ENCODE data around the gene FAM53A. TPM values are rescaled to one million over a fixed set of nuclear protein-coding genes. Genes with fewer than 3 reads are reported as not detected.

Gene FAM53A, protein sequence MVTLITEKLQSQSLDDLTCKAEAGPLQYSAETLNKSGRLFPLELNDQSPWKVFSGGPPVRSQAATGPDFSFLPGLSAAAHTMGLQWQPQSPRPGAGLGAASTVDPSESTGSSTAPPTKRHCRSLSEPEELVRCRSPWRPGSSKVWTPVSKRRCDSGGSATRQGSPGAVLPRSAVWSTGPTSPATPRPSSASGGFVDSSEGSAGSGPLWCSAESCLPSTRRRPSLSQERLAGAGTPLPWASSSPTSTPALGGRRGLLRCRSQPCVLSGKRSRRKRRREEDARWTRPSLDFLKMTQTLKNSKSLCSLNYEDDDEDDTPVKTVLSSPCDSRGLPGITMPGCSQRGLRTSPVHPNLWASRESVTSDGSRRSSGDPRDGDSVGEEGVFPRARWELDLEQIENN
- total RNA-seq: 1 to 10 TPM; 1.5 to 1.7 TPM
- long read RNA-seq, donor 1, partial matches to known transcripts: 0 of 1 reads
- long read RNA-seq, donor 1, other reads (novel, unspliced or antisense): 1 of 1 reads
- long read RNA-seq, donor 2, partial matches to known transcripts: 1 of 6 reads
- long read RNA-seq, donor 2, other reads (novel, unspliced or antisense): 5 of 6 reads

DNA sequence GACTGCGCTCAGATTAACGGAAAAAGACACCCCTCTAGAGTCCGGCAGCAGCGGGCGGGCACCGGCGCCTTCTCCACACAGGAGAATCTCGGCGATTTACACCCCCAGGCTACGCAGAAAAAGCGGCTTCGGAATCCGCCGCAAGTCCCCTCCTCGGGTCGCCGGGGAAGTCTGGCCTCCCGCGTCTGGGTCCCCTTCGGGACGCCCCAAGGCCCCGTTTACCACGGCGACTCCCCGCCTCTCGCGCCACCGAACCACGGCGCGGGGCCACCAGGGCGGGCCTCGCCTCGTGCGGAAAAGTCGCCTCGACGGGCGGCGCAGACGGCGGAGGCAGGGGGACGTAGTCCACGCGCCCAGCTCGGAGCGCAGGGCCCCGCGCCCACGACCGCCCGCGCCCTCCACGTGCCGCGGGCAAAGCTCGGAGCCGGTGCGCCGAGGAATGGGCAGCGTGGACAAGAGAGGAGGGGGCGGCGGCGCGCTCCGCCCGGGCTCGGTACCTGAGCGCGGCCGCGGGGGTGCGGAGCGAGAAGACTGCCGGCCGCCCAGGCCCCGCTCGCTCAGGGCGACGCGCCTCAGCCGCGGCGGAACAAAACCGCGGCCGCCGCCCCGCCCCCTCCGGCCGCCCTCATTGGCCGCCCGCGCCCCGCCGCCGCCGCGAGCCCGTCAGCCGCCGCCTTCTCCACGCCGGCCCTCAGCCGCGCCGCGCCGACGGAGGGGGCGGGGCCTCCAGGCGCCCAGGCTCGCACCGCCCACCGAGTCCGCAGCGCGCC lies at the start of gene FAM53A:
Gene FAM53A (minus strand): TSS at position 578 of the 770 bp plus-strand sequence. CDS start 15,572 bp downstream, outside the sequence.
- intact Hi-C loops (cut with DNase I): no loop called here
- DNase-seq (ENCODE audit: low spot score): peak; percentile 97

DNA sequence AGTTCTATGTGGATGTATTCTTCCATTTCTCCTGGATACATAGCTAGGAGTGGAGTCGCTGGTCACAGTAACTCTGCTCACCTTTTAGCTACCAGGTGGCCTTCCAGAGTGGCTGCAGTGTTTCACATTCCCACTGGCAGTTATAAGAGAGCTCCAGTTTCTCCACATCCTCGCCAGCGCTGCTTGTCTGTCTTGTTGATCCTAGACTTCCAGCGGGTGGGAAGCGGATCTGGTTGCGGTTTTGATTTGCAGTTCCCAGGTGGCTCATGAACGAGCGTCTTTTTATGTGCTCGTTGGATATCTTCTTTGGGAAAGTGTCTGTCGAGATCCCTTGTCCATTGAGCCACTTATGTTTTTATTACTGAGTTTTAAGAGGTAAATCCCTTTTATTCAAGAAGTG lies 48.8 kb upstream of the FAM53A start:
- no peak for DNase-seq (ENCODE audit: low spot score)
- intact Hi-C loops (cut with DNase I): no loop called here

DNA sequence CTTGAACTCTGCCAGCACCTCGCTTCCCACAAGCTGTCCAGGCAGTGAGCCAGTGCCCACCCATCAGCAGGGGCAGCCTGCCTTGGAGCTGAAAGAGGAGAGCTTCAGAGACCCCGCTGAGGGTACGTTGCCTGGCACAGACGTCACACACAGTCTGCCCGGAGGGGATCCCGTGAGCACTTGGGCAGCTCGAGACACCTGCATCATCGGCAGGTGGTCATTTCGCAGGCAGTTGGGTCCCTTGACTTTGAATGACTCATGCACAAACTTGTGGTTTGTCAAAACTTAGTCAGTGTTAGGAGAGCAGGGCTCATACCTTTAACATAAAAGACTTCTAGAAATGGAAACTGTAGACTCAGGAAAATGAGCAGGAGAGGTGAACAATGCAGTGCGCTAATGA lies 47.1 kb upstream of the FAM53A start:
- no peak for DNase-seq (ENCODE audit: low spot score)
- intact Hi-C loops (cut with DNase I): no loop called here

DNA sequence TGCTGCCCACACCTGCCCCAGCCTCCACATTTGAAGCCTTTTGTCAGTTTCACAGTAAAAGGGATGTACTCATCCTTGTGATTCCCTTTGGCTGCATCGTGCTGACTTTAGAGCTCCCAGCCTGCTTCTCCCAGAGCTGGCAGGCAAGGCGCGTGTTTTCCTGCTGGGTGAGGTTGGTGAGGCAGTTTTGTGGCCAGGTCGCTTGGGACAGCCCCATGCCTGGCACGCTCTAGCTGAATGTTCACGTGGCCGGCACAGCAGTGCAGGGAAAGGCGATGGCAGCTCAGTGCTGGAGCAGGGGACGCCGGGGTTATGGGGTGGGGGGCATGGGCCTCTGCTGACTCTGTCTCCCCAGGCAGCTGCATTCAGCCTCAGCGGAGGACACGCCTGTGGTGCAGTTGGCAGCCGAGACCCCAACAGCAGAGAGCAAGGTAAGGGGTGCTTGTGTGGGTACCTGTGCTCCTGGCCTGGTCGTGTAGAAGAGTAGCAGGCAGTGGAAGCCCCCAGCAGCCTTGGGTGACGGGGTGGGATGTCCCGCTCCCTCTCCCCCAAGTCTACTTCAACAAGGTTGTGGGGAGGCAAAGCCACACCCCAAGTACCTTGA lies 46.5 kb upstream of the FAM53A start:
- DNase-seq (ENCODE audit: low spot score): no peak
- intact Hi-C loops (cut with DNase I): no loop called here

DNA sequence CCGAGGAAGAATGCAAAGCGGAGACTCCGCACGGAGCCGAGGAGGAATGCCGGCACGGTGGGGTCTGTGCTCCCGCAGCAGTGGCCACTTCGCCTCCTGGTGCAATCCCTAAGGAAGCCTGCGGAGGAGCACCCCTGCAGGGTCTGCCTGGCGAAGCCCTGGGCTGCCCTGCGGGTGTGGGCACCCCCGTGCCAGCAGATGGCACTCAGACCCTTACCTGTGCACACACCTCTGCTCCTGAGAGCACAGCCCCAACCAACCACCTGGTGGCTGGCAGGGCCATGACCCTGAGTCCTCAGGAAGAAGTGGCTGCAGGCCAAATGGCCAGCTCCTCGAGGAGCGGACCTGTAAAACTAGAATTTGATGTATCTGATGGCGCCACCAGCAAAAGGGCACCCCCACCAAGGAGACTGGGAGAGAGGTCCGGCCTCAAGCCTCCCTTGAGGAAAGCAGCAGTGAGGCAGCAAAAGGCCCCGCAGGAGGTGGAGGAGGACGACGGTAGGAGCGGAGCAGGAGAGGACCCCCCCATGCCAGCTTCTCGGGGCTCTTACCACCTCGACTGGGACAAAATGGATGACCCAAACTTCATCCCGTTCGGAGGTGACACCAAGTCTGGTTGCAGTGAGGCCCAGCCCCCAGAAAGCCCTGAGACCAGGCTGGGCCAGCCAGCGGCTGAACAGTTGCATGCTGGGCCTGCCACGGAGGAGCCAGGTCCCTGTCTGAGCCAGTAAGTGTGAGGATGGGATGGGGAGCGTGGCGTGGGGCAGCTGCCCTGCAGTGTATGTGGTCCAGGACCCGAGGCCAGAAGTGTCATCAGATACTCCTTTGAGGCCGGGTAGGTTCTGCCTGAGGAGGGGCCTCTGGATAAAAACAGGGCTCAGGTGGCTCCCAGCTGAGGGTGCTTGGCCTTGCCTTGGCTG lies 44.2 kb upstream of the FAM53A start:
- no peak for DNase-seq (ENCODE audit: low spot score)
- intact Hi-C loops (cut with DNase I): loop anchor here (5.0 to 10.0 kb wide), 2 partner anchors 36 to 374 kb away; no protein-coding TSS in a partner anchor

DNA sequence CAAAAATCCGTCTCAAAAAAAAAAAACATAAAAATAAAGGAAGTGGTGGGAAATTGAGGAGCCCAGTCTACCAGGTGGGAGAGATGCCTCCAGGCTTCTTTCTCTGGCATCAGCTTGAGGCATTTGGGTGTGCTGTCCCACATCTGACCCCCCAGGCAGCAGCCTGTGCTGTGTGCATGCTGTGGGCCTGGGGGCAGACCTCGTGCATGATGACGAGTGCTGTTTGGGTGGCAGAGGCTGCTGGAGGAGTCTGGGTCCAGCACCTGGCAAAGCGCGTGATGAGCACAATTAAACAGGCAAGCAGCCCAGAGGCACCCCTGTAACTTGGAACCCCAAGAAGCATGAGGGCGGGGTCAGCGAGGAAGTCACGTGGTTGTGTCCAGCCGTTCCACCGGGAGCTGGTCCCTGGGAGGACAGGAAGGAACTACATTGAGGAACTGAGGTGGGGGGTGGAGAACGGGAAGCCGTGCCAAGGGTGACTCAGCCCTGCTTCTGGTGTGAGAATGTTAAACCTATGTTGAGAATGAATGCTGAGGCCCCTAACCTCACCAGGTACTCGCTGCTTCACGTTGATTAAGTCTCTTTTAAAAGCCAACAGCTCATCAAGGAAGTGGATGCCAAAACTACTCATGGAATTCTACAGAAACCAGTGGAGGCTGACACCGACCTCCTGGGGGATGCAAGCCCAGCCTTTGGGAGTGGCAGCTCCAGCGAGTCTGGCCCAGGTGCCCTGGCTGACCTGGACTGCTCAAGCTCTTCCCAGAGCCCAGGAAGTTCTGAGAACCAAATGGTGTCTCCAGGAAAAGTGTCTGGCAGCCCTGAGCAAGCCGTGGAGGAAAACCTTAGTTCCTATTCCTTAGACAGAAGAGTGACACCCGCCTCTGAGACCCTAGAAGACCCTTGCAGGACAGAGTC lies 43.3 kb upstream of the FAM53A start:
- intact Hi-C loops (cut with DNase I): loop anchor here (5.0 to 10.0 kb wide), 2 partner anchors 35 to 373 kb away; no protein-coding TSS in a partner anchor
- peak; percentile 91 for DNase-seq (ENCODE audit: low spot score)

DNA sequence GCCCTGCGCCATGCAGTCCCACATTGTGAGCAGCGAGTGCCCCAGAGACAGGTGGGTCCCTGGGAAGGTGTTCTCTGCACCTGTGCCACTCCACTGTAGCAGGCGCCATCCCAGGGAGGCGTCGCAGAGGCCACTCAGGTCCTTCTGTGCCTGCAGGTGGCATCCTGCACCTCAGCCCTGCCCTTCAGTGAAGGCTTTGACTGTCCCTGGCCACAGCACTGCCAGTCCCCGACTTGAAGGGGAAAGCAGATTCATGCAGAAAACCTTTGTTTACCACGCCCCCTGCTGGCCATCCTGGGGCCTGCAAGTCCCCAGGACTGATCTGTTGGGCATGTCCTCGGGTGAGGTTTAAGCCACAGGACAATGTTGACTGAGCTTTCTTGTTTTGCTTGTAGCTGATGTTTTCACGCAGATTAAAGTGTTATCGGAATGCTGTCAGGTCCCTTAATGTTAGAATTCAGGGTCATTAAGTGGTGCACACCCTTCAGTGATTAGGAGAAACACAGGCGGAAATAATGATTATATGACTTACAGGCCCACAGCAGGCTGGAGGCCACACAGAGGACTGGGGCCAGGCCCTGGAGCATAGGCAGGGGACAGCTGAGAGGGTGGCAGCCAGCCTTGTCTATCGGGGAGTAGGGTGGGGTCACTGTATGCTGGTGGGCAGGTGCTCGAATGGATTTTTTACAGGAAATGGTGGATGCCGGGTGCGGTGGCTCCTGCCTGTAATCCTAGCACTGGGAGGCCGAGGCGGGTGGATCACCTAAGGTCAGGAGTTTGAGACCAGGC lies 42.2 kb upstream of the FAM53A start:
- intact Hi-C loops (cut with DNase I): loop anchor here (5.0 to 10.0 kb wide), 2 partner anchors 34 to 372 kb away; no protein-coding TSS in a partner anchor
- DNase-seq (ENCODE audit: low spot score): peak; percentile 97

DNA sequence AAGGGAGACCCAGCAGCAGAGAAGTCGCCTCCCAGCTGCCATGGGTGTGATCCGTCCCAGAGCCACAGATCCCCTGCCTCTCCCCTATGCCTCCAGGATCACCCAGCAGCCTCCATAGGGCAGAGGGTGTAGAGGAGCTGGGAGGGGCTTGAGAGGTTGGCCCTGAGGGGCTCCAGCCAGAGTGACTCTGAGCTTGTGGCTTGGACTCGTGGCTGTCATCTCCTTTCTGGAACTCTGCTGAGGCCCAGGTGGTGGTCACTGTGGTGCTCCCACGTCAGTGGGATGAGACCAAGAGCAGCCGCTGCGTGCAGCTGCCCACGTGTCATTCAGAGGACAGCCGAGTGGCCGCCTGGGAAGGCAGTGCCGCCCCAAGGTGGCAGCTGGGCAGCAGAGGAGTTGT lies 41.4 kb upstream of the FAM53A start:
- intact Hi-C loops (cut with DNase I): loop anchor here (5.0 to 10.0 kb wide), 2 partner anchors 33 to 371 kb away; no protein-coding TSS in a partner anchor
- peak; percentile 63 for DNase-seq (ENCODE audit: low spot score)

DNA sequence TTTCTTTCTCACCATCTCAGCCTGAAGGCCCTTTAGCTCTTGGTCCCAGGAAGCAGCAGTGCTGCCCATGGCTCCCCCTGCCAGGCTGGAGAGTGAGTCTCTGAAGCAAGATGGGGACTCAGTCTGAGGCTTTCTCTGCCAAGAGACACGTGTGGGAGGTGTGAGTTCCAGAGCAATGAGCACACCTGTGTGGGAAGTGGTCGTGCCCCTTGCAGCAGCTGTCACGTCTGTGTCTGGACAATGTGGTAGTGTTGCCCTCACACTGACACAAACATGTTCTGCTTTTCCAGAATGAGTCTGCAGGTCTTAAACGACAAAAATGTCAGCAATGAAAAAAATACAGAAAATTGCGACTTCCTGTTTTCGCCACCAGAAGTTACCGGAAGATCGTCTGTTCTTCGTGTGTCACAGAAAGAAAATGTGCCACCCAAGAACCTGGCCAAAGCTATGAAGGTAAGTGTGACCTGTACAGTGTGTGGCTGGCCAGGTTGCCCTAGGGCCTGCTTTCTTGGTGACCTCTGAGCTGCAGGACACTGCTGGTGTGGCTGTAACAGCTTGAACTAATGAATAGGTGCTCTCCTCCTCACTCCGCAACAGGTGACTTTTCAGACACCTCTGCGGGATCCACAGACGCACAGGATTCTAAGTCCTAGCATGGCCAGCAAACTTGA lies 39.2 kb upstream of the FAM53A start:
- intact Hi-C loops (cut with DNase I): loop anchor here in 1 of 2 donors (10.0 kb wide), 1 partner anchor 368 kb away; no protein-coding TSS in a partner anchor
- peak; percentile 68 for DNase-seq (ENCODE audit: low spot score)

DNA sequence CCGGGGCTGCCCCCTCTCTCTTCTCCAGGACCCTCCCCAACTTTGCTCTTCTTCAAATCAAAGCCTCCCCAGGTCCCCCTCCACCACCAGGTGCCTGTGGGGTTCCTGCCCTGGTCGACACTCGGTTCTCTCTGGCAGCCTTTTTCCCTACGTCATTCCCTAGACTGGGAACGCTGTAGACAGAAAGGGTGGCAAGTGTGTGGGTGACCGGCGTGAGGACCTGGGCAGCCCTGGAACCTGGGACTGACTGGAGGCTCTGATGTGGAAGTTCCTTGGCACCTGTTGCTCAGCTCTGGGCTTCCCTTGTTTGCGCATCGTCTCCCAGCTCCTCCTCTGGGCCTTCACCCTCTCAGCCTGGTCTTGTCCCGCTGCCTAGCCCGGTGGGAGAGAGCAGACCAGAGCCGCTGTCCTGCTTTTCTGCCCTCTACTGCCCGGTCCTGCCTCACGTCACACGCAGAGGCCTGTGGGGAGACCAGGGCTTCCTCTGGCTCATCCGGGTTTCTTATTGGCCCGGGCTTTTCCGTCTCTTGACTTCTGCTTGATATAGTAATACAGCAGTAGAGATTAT lies 38.5 kb upstream of the FAM53A start:
- intact Hi-C loops (cut with DNase I): loop anchor here in 1 of 2 donors (10.0 kb wide), 1 partner anchor 368 kb away; no protein-coding TSS in a partner anchor
- peak; percentile 70 for DNase-seq (ENCODE audit: low spot score)

DNA sequence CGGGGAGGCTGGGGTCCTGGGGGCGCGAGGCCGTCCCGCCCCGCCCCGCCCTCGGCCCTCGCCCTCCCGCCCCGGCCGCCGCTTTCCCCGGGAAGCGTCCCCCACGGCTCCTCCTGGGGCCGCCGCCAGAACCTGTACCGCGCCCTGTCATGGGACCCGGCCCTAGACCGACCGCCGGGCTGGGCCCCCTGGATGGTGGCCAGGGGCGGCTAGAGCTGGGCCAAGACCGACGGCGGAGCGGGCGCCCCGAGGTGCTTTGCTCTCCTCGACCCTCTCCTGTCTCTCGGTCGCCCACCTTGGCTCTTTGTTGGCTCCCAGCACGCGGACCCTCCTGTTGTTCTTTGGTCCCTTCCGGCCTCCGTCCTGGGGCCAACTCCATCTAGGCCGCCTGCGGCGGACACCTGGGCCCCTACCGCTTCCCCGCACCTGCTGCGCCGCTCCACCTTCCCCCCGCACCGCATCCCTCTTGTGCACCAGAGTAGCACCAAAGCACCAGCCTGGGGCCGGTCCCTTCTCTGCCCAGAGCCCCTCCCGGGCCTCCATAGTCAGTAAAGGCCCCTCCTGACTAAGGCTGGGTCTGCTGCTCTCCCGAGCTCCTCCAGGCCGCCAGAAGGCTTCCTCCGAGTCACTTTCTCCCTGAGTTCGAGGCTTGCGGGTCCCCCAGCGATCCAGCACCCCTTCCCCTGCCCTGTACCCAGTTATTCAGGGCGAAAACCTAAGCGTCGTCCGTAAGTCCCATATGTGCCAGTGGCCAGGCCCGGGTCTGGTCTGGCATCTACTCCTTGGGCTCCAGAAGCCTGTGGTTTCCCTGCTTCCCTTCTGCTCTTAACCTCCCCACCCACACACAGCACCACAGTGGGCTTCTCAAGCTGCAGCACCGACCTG lies 37.8 kb upstream of the FAM53A start:
- DNase-seq (ENCODE audit: low spot score): peak; percentile 81
- intact Hi-C loops (cut with DNase I): loop anchor here in 1 of 2 donors (10.0 kb wide), 1 partner anchor 367 kb away; no protein-coding TSS in a partner anchor

DNA sequence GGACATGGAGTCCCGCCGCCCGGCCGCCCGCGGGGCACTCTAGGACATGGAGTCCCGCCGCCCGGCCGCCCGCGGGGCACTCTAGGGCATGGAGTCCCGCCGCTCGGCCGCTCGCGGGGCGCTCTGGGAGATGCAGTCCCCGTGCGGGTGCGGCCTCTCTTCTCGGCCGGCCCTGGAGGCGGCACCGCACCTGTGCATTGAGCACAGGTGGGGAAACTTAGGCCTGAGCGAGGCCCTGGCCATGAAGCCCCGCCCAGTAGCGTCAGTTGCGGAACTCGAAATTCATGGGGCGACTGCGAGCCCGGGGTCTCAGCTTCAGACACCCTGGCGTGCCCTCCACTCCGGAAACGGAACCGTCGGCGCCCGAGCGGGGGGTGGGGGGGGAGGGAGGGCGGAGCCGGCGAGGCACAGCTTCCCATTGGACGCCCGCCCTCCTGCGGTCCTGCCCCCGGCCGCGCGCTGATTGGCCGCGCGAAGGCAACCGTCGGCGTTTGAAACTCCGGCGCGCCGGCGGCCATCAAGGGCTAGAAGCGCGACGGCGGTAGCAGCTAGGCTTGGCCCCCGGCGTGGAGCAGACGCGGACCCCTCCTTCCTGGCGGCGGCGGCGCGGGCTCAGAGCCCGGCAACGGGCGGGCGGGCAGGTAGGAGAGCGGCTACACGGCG lies 37.0 kb upstream of the FAM53A start, which contains the start of the genes TACC3 and TMEM129:
Gene TACC3 (plus strand): TSS at position 519 of the 663 bp plus-strand sequence. CDS start 1,901 bp downstream, outside the sequence.
Gene TMEM129 (minus strand): TSS at position 321 of the 663 bp plus-strand sequence. CDS start 486 bp downstream, outside the sequence.
- DNase-seq (ENCODE audit: low spot score): peak; percentile 97
- intact Hi-C loops (cut with DNase I): loop anchor here in 1 of 2 donors (10.0 kb wide), 1 partner anchor 366 kb away; no protein-coding TSS in a partner anchor

DNA sequence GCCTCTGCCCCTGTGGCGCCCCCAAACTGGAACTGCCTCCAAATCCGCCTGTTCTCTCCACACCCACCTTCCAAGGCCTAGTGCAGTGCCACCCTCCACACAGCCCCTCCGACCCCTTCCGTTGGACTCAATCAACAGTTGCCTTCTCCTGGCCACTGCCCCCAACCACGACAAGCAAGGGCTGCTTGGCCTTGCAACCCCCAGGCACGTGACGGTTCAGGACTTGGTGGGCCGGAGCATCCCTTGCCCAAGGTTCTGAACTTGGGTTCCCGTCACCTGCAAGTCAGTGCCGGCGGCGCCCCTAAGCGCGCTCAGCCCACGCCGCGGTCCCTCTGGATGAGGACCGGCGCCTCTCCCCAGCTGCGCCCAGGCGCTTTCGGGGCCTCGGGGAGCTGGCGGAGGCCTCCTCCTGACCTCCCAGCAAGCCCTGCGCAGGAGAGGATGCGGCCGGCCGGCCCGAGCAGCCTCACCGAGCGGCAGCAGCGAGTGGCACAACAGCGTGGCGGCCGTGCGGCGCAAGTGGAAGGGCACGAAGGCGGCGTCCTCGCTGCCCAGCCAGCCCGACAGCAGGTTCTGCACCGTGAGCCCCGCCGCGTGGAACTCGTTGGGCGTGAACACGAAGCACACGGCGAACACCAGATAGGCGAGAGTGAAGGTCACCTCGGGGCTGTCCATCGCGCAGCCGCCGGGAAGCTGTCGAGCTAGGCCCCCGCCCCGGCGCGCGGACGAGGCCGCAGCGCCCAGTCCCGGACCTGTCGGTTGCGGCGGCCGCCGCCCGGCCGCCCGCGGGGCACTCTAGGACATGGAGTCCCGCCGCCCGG lies 36.3 kb upstream of the FAM53A start:
- intact Hi-C loops (cut with DNase I): loop anchor here in 1 of 2 donors (10.0 kb wide), 1 partner anchor 366 kb away; no protein-coding TSS in a partner anchor

More for the DNA sequence above, 36.3 kb upstream of the FAM53A start:
- peak; percentile 87 for DNase-seq (ENCODE audit: low spot score)

All from posterior vena cava (tissue), 2 donors.